ENCODE measurements around the gene XRCC4. TPM values are rescaled to one million over a fixed set of nuclear protein-coding genes. Genes with fewer than 3 reads are reported as not detected.

The XRCC4 gene
- total RNA-seq, 1 experiment from 2014 or later = 10.8 TPM

GRCh38 chr5:83125560-83125959, 48.2 kb downstream of the XRCC4 start:
- no peak overlapping the region for H2BK20ac ChIP-seq (ENCODE audit: low read depth, low read length, poor library complexity, severe bottlenecking)
- TF ChIP-seq, protein P1, sequence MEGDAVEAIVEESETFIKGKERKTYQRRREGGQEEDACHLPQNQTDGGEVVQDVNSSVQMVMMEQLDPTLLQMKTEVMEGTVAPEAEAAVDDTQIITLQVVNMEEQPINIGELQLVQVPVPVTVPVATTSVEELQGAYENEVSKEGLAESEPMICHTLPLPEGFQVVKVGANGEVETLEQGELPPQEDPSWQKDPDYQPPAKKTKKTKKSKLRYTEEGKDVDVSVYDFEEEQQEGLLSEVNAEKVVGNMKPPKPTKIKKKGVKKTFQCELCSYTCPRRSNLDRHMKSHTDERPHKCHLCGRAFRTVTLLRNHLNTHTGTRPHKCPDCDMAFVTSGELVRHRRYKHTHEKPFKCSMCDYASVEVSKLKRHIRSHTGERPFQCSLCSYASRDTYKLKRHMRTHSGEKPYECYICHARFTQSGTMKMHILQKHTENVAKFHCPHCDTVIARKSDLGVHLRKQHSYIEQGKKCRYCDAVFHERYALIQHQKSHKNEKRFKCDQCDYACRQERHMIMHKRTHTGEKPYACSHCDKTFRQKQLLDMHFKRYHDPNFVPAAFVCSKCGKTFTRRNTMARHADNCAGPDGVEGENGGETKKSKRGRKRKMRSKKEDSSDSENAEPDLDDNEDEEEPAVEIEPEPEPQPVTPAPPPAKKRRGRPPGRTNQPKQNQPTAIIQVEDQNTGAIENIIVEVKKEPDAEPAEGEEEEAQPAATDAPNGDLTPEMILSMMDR (conservative IDR thresholded peaks at IDR 0.05) = no peak
- H2BK12ac ChIP-seq (ENCODE audit: insufficient read length, low read depth, low read length) = no peak overlapping the region
- Mint-ChIP-seq H3K27ac (no peak overlapping the region), H3K9me3 (peaks cover 20 to 29% of the 10 kb centered on the region in 2 experiments), H3K36me3 (ENCODE audit: insufficient read depth in 1 of 3, low read depth in 3 of 3) (peaks cover 6 to 26% (median 21%) of the 10 kb centered on the region in 3 experiments), H3K4me1 (no peaks in the 10 kb centered on the region), H3K4me3 (no peak overlapping the region), H3K27me3 (ENCODE audit: low read depth) (no peaks in the 10 kb centered on the region)
- H4K8ac ChIP-seq (replicated peaks; ENCODE audit: insufficient read length, low read depth, low read length) = no peak overlapping the region
- H3T11ph ChIP-seq (ENCODE audit: low read length) = no peak overlapping the region
- H3K9me3 ChIP-seq (ENCODE audit: control insufficient read depth, low read depth, low read length) = no peaks in the 10 kb centered on the region
- H3K27me3 ChIP-seq (ENCODE audit: insufficient read depth, low read length) = no peaks in the 10 kb centered on the region
- H3K4ac ChIP-seq (ENCODE audit: low read depth, low read length) = no peak overlapping the region
- H2BK5ac ChIP-seq (ENCODE audit: insufficient read length, low read length) = no peak overlapping the region
- H2AFZ ChIP-seq (ENCODE audit: low read length) = no peak overlapping the region
- no peaks in the 10 kb centered on the region for H3K79me2 ChIP-seq (ENCODE audit: insufficient read depth, low read length)
- H3K4me1 ChIP-seq (ENCODE audit: insufficient read depth, low read length) = no peaks in the 10 kb centered on the region
- H4K5ac ChIP-seq (ENCODE audit: insufficient read length, low read depth, low read length) = no peak overlapping the region
- no peaks in the 10 kb centered on the region for H3K79me1 ChIP-seq (ENCODE audit: insufficient read depth, low read depth, low read length, poor library complexity, severe bottlenecking)
- H3K9ac ChIP-seq (ENCODE audit: extremely low read depth, insufficient read length, low read length) = no peak overlapping the region
- H3K4me2 ChIP-seq (ENCODE audit: insufficient read depth, insufficient read length, low read length) = no peak overlapping the region
- H3K56ac ChIP-seq (ENCODE audit: insufficient read length, low read depth, low read length) = no peak overlapping the region
- WGBS (ENCODE audit: extremely low coverage, insufficient read length, low lambda C conversion rate) = no CpG with 5 or more reads among the region's 7 CpGs
- H2BK15ac ChIP-seq (ENCODE audit: low read depth, low read length) = no peak overlapping the region
- H4K91ac ChIP-seq (ENCODE audit: insufficient read length, low read depth, low read length) = no peak overlapping the region
- no peak overlapping the region for H3K14ac ChIP-seq (ENCODE audit: insufficient read depth, low read length)
- no peaks in the 10 kb centered on the region for H3K23me2 ChIP-seq (ENCODE audit: insufficient read length, low read depth, low read length, poor library complexity, severe bottlenecking)
- no peak overlapping the region for H3K23ac ChIP-seq (ENCODE audit: insufficient read length, low read depth, low read length)
- no peak overlapping the region for H2AK5ac ChIP-seq (ENCODE audit: insufficient read length, low read length)
- H2BK120ac ChIP-seq (ENCODE audit: low read depth, low read length, poor library complexity, severe bottlenecking) = no peak overlapping the region
- H4K20me1 ChIP-seq (ENCODE audit: control insufficient read depth, insufficient read depth, insufficient read length) = no peaks in the 10 kb centered on the region
- H3K18ac ChIP-seq (ENCODE audit: insufficient read length, low read depth, low read length) = no peak overlapping the region
- DNase-seq = peak; percentile 27
- H3K27ac ChIP-seq (ENCODE audit: insufficient read length, low read depth, low read length) = no peak overlapping the region
